Pancreas (tissue), 10 donors: Measurements from ENCODE around the gene MTSS2. TPM values are rescaled to one million over a fixed set of nuclear protein-coding genes. Genes with fewer than 3 reads are reported as not detected.
A peak's percentile ranks its signal among the peaks of the same experiment; 100 is the strongest.

Experiments
- ATAC-seq, 4 donors: fragments of 200-7000 bp; cut with Tn5 transposase; one replicate each; pipeline versions ENCODE4 v1.8.0 to v1.9.1; 2020; ENCODE audit warnings: mild to moderate bottlenecking in 4 of 4, moderate library complexity in 4 of 4
- DNase-seq, 6 donors: peaks; one replicate each; pipeline ENCODE4 v3.0.0-alpha.2; 2020
- FAIRE-seq: peaks from 2 replicates; lab custom pipeline; 2012; peaks lifted over from hg19 to GRCh38; lab: Jason Lieb, UNC
- H3K27ac ChIP-seq, 4 donors: fragments of 200-600 bp; sonication (generic); 1 replicate in 3 of 4; 2 replicates in 1 of 4; pipeline versions ENCODE4 v1.5.0 to v1.8.0; 2020
- H3K27me3 ChIP-seq, 4 donors: fragments of 200-600 bp; one replicate each; pipeline ENCODE4 v1.8.0; 2021
- H3K36me3 ChIP-seq, 3 donors: fragments of 200-600 bp; sonication (generic) in 1 of 3; one replicate each; pipeline versions ENCODE4 v1.5.0 to v1.8.0; 2020 to 2021
- H3K4me1 ChIP-seq, 3 donors: fragments of 200-600 bp; one replicate each; pipeline ENCODE4 v1.8.0; 2021
- H3K4me3 ChIP-seq, 4 donors: fragments of 200-600 bp; sonication (generic) in 2 of 4; one replicate each; pipeline versions ENCODE4 v1.5.0 to v1.8.0; 2020 to 2021
- H3K9me3 ChIP-seq, 4 donors: fragments of 200-600 bp; one replicate each; pipeline ENCODE4 v1.8.0; 2021
- WGBS, 2 donors: extraction: QIAGEN DNeasy Blood & Tissue Kit; methylation state at CpG; one replicate each; pipeline ENCODE4 v1.1.7; 2013; 5-methylcytosine and 5-hydroxymethylcytosine counted together
- intact Hi-C, 3 donors: fragments of 100-400 bp; cut with DNase I; formaldehyde crosslinking; loops; one replicate each; pipeline versions ENCODE4 v1.11.1 to v1.14.2; 2022
- polyA plus RNA-seq, 2 donors: library from polyadenylated mRNA; stranded (reverse); fragments of 200-250 nt; gene quantifications; one replicate each; pipeline ENCODE4 v1.2.3, GENCODE V29; 2013
- total RNA-seq, 6 donors: library from RNA; stranded (reverse); fragmentation: NEBNext Ultra II Directional in 4 of 6; extraction: Animal tissue kit (Norgen Biotek cat#: 25700) in 4 of 6; gene quantifications; one replicate each; pipeline versions ENCODE4 v1.2.1 to v1.2.4, GENCODE V29; 2021 to 2023
- TF ChIP-seq, protein P1 (sequence below), 4 donors: fragments of 200-600 bp; sonication (generic) in 3 of 4; IDR thresholded peaks; one replicate each; pipeline versions ENCODE4 v1.5.0 to v1.8.0; 2021; ENCODE audit warnings: antibody characterized with exemption in 4 of 4
- donor health status: healthy with polysubstance abuse.
- donor health status: DM: no; HTN: no; CAD: no; lungs with moderate emphysema.
- donor health status: DM: no; HTN: no; CAD: no.
- donor health status: control.
- donor health status: control.
- donor health status: Bipolar disorder and iron deficiency.
- donor health status: DM: yes; HTN: yes; CAD: no.
- donor health status: DM: no; HTN: no; CAD: no.
- donor health status: DM: no; HTN: no; CAD: no.
- donor health status: DM: yes; HTN: yes; CAD: no.

The MTSS2 gene
- total and polyA plus RNA-seq, 8 donors = 5.0 to 39.1 (median 9.8) TPM

DNA sequence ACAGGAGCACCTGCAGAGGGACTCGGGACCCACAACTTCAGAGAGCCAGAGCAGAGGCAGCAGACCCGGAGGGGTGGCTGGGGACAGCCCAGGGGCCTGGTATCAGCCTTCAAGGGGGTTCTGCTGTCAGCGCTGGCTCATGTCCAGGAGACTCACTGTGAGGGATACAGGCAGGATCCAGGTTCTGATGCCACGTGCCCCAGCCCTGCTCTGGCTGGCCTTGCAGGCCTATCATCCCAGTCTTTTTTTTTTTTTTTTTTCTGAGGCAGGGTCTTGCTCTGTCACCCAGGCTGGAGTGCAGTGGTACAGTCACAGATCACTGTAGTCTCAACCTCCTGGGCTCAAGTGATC, 9.0 kb upstream of the MTSS2 start:
- intact Hi-C loops = no loop called here
- TF ChIP-seq, protein P1, sequence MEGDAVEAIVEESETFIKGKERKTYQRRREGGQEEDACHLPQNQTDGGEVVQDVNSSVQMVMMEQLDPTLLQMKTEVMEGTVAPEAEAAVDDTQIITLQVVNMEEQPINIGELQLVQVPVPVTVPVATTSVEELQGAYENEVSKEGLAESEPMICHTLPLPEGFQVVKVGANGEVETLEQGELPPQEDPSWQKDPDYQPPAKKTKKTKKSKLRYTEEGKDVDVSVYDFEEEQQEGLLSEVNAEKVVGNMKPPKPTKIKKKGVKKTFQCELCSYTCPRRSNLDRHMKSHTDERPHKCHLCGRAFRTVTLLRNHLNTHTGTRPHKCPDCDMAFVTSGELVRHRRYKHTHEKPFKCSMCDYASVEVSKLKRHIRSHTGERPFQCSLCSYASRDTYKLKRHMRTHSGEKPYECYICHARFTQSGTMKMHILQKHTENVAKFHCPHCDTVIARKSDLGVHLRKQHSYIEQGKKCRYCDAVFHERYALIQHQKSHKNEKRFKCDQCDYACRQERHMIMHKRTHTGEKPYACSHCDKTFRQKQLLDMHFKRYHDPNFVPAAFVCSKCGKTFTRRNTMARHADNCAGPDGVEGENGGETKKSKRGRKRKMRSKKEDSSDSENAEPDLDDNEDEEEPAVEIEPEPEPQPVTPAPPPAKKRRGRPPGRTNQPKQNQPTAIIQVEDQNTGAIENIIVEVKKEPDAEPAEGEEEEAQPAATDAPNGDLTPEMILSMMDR (IDR thresholded peaks at IDR 0.05) = no peak
- DNase-seq = peak in 1 of 6 donors; percentile 64
- ATAC-seq = no peak
- FAIRE-seq = no peak
- no peaks in the 10 kb centered on the region for H3K9me3 ChIP-seq
- 90 to 96% methylated on average over 4 of the region's 4 CpGs for WGBS, 2 donors
- no peak overlapping the region for H3K27ac ChIP-seq
- H3K27me3 ChIP-seq = no peaks in the 10 kb centered on the region
- no peaks in the 10 kb centered on the region for H3K4me1 ChIP-seq
- H3K4me3 ChIP-seq = no peak overlapping the region
- H3K36me3 ChIP-seq = no peaks in the 10 kb centered on the region

- no peak overlapping the region for H3K4me3 ChIP-seq
- ATAC-seq (no peak), FAIRE-seq (no peak), DNase-seq (peak in 1 of 6 donors; percentile 44)
- TF ChIP-seq, protein P1 (IDR thresholded peaks at IDR 0.05) = no peak
- intact Hi-C loops = no loop called here
- no peaks in the 10 kb centered on the region for H3K9me3 ChIP-seq
- WGBS, 2 donors = 88 to 92% methylated on average over 17 of the region's 17 CpGs
- no peak overlapping the region for H3K27ac ChIP-seq
- H3K36me3 ChIP-seq = no peaks in the 10 kb centered on the region
- no peaks in the 10 kb centered on the region for H3K27me3 ChIP-seq
- H3K4me1 ChIP-seq = no peaks in the 10 kb centered on the region
Measured at GRCh38 chr16:70694088-70694867, 8.4 kb upstream of the MTSS2 start.

- Histone ChIP-seq H3K9me3 (no peaks in the 10 kb centered on the region), H3K27me3 (no peaks in the 10 kb centered on the region), H3K36me3 (no peaks in the 10 kb centered on the region), H3K4me1 (no peaks in the 10 kb centered on the region), H3K27ac (no peak overlapping the region), H3K4me3 (no peak overlapping the region)
- WGBS, 2 donors = 86 to 93% methylated on average over 29 of the region's 29 CpGs
- no peak for ATAC-seq
- FAIRE-seq = no peak
- DNase-seq = peak in 1 of 6 donors; percentile 60
- intact Hi-C loops = no loop called here
- TF ChIP-seq, protein P1 (IDR thresholded peaks at IDR 0.05) = no peak
Measured at GRCh38 chr16:70692873-70693671, 7.2 kb upstream of the MTSS2 start.

GRCh38 chr16:70692130-70692872, 6.4 kb upstream of the MTSS2 start:
- Histone ChIP-seq H3K36me3 (no peaks in the 10 kb centered on the region), H3K9me3 (no peaks in the 10 kb centered on the region), H3K27ac (peak overlapping the region in 1 of 4 donors; percentile 47), H3K27me3 (no peaks in the 10 kb centered on the region), H3K4me1 (no peaks in the 10 kb centered on the region), H3K4me3 (no peak overlapping the region)
- TF ChIP-seq, protein P1 (IDR thresholded peaks at IDR 0.05) = no peak
- 87 to 89% methylated on average over 14 of the region's 14 CpGs for WGBS, 2 donors
- FAIRE-seq (no peak), ATAC-seq (no peak), DNase-seq (peak in 2 of 6 donors; percentile 18 to 64)
- intact Hi-C loops = no loop called here
